ENCODE data around the gene WRAP53. TPM values are rescaled to one million over a fixed set of nuclear protein-coding genes. Genes with fewer than 3 reads are reported as not detected.

WRAP53 gene
- total RNA-seq, 1 experiment from 2014 or later, result 23.0 TPM

- DNase-seq (ENCODE audit: low spot score), result no peak
These were observed 19.8 kb downstream of the WRAP53 start for GRCh38 chr17:7707858-7708750.

DNA sequence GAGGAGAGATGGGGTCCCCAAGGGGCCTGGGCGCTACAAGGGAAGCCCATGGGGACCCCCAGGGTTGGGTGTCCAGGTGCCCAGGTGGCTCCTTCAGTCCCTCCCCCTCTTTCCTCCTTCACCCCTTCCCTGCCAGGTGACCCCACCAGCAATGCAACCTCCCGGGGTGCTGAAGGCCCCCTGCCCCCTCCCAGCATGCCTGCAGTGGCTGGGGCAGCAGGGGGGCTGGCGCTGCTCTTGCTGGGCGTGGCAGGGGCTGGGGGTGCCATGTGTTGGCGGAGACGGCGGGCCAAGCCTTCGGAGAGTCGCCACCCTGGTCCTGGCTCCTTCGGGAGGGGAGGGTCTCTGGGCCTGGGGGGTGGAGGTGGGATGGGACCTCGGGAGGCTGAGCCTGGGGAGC, 20.8 kb downstream of the WRAP53 start:
- no peak for DNase-seq (ENCODE audit: low spot score)

DNA sequence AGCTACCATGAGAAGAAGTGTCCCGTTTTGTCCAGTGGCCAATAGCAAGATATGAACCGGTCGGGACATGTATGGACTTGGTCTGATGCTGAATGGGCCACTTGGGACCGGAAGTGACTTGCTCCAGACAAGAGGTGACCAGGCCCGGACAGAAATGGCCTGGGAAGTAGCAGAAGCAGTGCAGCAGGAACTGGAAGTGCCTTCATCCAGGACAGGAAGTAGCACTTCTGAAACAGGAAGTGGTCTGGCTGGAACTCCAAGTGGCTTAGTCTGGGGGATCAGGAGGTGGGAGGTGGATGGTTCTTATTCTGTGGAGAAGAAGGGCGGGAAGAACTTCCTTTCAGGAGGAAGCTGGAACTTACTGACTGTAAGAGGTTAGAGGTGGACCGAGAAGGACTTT, 22.0 kb downstream of the WRAP53 start:
- no peak for DNase-seq (ENCODE audit: low spot score)

GRCh38 chr17:7711051-7711755, 22.9 kb downstream of the WRAP53 start:
- DNase-seq (ENCODE audit: low spot score), result no peak

GRCh38 chr17:7712111-7712771, 24.0 kb downstream of the WRAP53 start:
- no peak for DNase-seq (ENCODE audit: low spot score)

- no peak for DNase-seq (ENCODE audit: low spot score)
These were observed 25.5 kb downstream of the WRAP53 start for GRCh38 chr17:7713782-7714181.

DNA sequence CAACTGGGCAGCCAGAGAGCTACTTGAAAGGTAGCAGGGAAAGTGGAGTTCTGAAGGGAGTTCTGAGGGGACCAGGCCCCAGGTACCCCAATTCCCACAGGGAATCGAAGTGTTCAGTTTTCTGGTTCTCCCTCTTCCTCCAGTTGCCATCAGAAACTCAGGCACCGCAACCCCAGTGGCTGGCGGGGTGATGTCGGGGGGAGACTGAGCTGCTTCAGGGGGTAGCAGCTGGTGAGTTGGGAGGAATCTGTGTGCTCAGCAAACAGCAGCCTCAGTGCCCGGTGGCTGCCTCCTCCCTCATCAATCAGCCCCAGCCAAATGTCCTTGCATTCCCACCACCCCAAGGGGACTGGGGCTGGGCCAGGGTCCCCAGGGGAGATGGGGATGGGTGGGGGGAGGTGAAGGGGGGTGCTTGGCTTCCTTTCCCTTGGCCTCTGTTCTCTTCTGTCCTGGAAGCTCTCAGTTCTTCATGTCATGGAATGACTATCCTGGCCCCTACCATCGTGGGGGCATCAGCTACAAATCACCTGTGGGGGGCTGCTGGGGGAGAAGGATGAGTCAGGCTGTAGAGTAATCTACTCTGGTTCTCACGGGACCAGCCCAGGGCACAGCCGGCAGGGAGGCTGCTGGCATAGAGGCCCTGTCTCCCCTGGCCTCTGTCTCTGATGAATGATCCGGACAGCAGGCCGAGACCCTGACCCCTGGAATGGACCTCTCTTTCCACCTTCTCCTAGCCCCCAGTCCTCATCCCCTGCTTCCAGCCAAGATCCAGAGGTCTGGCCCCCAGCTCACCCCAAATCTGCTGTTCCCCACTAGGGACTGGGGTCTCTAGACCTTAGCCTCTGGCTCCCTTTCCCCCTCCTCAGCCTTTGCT, 26.7 kb downstream of the WRAP53 start:
- no peak for DNase-seq (ENCODE audit: low spot score)

GRCh38 chr17:7715936-7716886, 27.9 kb downstream of the WRAP53 start:
- DNase-seq (ENCODE audit: low spot score), result no peak

GRCh38 chr17:7716901-7717755, 28.9 kb downstream of the WRAP53 start, which contains the start of gene DNAH2:
TSS of gene DNAH2 (plus strand) at chr17:7717744. CDS start at chr17:7719735, 1,991 bp downstream.
- peak; percentile 67 for DNase-seq (ENCODE audit: low spot score)

DNA sequence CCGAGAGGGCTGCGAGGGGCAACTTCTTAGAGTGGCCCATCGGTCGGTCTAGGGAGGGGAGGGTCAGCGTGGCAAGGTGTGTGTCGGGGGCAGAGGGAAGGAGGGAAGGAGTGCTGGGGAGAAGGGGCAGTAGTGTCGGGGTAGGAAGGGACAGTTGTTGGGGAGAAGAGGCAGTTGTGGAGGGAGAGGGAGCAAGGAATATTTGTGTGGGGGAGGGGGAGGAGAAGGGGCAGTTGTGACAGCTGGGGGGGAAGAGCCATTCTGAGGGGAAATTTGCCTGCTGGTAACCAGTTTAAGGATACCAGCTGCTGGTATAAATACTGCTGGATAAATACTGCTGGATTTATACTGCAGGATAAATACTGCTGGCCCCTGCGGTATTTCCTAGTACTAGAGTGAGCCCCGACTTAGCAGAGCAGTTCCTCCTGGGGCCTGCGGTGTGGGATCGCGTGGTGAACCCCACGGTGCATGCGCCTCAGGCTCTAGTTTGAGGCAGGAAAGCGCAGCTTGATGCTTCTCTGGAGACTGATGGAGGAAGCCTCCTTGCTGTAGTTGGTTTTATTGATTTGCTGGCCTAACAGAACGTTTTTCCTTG, 29.6 kb downstream of the WRAP53 start:
- DNase-seq (ENCODE audit: low spot score), result no peak

DNA sequence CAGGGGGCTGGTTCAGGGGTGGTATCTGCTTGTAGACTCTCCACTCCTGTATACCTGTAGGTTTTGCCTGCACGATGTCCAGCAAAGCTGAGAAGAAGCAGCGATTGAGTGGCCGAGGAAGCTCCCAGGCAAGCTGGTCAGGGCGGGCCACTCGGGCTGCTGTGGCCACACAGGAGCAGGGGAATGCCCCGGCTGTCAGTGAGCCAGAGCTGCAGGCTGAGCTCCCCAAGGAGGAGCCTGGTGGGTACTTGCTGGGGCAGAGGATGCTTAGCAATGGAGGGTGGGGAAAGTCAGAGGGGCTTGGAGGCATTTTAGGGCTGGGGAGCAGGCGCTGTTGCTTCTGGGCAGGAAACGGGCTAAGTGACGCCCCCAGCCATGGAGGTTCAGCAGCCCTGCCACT, 31.4 kb downstream of the WRAP53 start:
- DNase-seq (ENCODE audit: low spot score), result no peak

DNA sequence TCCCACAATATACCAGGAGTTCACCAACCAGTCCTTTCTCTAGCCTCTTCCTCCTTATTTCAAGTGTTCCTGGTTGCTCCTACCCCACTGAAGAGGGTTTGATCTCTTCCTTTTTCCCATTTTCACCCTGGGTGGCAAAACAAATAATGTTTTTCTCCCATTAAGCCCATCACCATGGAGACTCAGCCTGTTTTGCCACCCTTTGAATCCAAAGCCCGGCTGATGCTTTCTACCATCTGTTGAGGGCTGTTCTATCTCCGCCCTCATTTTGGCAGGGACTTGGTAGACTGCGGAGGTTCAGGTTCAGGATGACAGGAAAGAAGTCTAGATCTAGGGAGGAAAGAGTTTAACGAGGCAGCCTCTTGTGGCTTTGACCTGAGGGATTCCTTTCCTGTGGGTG, 31.8 kb downstream of the WRAP53 start:
- DNase-seq (ENCODE audit: low spot score), result no peak

DNA sequence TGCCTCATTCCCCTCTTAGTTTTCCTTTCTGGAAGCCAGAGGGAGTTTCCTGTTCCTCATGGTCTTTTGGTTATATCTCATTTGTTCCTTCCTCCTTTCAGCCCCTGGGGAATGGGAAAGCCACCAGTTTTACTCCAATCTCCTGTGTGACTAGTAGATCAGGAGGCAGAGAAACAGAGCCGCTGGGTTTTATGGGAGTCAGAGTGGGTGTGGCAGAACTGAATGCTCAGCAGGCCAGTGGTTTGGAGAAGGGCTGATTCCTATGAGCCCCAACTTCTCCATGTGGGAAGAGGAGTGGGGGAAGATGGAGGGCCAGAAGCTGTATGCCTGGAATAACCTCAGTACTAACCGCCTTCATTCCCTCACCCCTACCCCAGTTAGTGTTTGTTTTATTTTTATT, 33.3 kb downstream of the WRAP53 start:
- no peak for DNase-seq (ENCODE audit: low spot score)

DNA sequence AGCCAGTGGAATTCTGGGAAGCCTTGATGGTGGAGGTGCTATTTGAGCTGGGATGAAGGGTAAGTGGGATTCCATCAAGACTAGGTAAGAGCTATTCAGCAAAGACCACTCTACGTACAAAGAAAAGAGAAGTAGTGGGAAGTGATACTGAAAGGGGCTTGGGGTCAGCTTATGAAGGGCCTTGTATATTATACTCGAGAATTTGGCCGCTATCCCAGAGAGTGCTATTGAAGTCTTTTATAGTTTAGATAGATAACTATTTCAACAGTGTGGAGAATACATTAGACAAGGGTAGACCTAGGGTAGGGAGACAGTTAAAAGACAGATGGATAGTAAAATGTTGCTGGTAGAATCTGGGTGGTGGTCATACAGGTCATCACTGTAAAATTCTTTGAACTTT, 39.6 kb downstream of the WRAP53 start:
- no peak for DNase-seq (ENCODE audit: low spot score)

GRCh38 chr17:7729816-7730215, 41.5 kb downstream of the WRAP53 start:
- no peak for DNase-seq (ENCODE audit: low spot score)

- no peak for DNase-seq (ENCODE audit: low spot score)
These were observed 44.8 kb downstream of the WRAP53 start for GRCh38 chr17:7732981-7733539.

DNA sequence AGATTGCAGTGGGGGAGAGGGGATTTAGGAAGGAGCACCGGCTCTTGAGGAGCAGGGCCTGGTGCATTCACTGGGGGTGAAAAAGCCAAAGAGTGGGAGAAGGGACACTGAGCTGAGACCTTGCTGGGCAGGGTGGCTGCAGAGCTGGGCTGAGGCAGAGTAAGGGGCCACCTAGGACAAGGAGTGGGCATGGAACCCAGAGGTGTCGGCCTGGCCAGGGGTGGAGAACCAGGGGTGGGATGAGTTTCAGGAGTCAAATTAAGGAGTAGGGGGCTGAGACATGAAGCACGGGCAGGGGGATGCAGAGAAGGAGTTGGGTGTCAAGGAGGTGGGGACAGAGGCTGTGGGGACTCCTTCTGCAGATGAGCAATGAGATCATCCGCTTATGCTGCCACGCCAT, 49.3 kb downstream of the WRAP53 start:
- DNase-seq (ENCODE audit: low spot score), result no peak

- DNase-seq (ENCODE audit: low spot score), result no peak
These were observed 51.5 kb downstream of the WRAP53 start for GRCh38 chr17:7739746-7740145.

All from HT-29 (cell line).